GM12801 (cell line): ENCODE data around the gene HS3ST2.

ENCODE experiments used
- TF ChIP-seq, protein P1 (sequence below): IDR thresholded peaks from one replicate; pipeline ENCODE4 v1.5.1; 2011; ENCODE audit warnings: control low read depth; ENCODE audit not compliant: insufficient read length; ENCODE audit errors: extremely low read depth

HS3ST2 gene

DNA sequence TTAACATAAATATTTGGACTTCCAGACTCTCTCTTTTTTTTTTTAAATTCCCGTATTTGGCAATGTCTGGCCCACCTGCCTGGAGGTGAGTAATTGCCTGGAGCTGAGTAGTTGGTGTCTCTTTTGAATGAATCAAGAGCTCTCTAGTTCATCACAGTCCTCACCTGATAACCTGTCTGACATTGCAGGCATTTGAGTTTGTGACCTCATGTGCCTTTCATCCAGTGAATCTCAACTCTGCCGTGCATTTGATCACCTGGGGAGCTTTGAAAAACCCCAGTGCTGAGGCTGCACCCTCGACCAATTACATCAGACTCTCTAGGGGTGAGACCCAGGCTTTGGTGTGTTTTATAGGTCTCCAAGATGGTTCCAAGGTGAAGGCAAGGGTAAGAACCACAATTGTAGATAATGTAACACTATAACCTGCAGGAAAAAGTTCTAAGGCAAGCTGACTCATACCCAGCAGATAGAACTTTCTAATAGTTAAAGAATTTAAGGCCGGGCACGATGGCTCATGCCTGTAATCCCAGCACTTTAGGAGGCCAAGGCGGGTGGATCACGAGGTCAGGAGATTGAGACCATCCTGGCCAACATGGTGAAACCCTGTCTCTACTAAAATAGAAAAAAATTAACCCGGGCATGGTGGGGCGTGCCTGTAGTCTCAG lies 24.5 kb upstream of the HS3ST2 start:
- TF ChIP-seq, protein P1, sequence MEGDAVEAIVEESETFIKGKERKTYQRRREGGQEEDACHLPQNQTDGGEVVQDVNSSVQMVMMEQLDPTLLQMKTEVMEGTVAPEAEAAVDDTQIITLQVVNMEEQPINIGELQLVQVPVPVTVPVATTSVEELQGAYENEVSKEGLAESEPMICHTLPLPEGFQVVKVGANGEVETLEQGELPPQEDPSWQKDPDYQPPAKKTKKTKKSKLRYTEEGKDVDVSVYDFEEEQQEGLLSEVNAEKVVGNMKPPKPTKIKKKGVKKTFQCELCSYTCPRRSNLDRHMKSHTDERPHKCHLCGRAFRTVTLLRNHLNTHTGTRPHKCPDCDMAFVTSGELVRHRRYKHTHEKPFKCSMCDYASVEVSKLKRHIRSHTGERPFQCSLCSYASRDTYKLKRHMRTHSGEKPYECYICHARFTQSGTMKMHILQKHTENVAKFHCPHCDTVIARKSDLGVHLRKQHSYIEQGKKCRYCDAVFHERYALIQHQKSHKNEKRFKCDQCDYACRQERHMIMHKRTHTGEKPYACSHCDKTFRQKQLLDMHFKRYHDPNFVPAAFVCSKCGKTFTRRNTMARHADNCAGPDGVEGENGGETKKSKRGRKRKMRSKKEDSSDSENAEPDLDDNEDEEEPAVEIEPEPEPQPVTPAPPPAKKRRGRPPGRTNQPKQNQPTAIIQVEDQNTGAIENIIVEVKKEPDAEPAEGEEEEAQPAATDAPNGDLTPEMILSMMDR: no peak

DNA sequence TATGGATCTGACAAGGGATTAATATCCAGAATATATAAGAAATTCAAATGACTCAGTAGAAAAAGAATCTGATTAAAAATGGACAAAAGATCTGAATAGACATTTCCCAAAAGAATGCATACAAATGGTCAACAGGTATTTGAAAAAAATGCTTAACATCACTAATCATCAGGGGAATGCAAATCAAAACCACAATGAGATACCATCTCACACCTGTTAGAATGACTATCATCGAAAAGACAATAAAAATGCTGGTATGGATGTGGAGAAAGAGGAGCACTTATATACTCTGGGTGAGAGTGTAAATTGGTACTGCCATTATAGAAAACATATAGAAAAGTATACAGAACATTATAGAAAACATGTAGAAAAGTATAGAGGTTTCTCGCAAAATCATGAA lies 16.4 kb upstream of the HS3ST2 start:
- TF ChIP-seq, protein P1: no peak

DNA sequence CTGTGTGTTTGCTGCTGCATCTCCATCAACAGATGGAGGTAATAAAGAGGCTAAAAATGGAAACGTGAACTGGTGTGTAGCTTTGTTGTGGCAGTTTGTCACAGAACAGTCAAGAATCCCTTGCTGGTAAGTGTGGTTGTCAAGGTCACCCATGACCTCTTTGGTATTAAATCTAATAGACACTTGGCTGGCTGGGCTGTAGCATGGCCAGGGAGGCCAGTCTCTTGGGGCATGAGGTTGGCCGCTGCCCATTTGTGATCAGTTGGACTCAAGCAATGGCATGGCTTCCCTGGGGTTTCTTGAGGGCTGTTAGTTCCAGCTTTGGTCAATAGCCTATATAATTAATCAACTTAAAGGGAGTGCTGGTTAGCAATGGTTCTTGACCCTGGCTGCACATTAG lies 14.8 kb upstream of the HS3ST2 start:
- TF ChIP-seq, protein P1: no peak

DNA sequence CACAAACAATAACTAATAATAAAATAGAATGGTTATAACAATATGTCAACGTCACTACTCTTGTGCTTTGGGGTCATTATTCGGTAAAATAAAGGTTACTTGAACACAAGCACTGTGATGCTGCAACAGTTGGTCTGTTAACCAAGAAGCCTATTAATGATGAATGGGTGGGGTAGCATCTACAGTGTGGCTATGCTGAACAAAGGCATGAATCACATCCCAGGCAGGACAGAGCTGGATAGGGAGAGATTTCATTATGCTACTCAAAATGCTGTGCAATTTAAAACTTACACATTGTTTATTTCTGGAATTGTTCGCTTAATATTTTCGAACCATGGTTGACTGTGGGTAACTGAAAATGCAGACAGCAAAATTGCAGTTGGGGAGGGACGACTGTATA lies 9.1 kb upstream of the HS3ST2 start:
- TF ChIP-seq, protein P1: no peak

DNA sequence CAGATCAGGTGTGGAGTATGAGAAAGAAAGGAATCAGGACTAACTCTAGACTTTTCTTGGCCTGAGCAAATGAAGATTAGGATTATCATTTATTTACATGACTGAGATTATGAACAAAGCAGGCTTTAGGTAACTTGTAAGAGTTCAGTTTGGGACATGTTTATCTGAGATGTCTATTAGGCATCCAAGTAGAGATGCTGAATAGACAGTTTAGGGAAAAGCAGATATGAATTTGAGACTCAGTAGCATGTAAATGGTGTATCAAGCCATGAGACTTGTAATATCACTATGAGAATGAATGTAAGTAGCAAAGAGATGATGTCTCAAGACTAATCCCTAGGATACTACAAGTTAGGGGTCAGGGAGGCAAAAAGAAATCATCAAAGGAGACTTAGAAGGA lies 8.6 kb upstream of the HS3ST2 start:
- TF ChIP-seq, protein P1: no peak

DNA sequence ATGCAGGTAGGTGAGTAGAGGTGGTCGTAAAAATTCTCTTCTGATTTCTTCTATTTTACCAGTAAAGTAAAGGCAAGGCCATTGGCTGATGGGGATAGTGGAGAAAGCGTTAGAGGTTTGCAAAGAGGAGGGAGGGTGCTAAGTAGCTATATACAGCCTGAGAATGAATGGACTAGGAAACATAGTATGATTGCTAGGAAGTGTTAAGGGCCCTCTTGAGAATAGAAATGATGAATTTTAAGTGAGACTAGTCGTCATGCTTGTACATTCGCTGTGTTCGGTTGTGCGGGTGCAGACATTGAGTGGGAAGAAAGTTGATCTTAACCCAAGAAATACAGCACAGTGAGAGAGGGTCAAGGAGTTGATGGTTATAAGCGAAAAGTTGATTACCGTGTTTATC lies 7.2 kb upstream of the HS3ST2 start:
- TF ChIP-seq, protein P1: no peak

DNA sequence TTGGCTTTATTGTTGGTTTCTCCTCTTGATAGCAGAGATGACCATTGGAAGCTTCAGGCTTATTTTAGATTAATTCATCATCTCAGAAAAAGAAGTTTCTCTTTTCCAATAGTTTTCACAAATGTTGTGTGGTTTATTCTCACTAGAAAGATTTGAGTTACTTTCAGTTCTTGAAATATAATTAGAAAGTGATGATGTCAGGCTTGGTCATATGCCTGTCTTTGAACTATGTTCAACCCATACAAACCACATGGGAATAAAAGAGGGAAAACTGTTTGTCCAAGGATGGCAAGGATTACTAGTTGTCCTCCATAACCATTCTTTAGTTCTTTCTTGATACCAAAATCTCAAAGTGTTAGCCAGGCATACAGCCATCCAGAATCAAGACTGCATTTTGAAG lies 3.7 kb upstream of the HS3ST2 start:
- TF ChIP-seq, protein P1: no peak
